Panc1 (cell line): ENCODE results near the gene CDH13.

Source experiments
- CTCF ChIP-seq: fragments of 450-650 bp; IDR thresholded peaks from 2 replicates; pipeline ENCODE4 v1.5.1; 2017; ENCODE audit warnings: mild to moderate bottlenecking
- POLR2AphosphoS5 ChIP-seq: IDR thresholded peaks from 2 replicates; pipeline ENCODE4 v1.6.1; 2012; ENCODE audit warnings: mild to moderate bottlenecking, low read depth, low read length, moderate library complexity
- REST ChIP-seq, 2 experiments: IDR thresholded peaks; 2 replicates each; pipeline ENCODE4 v1.6.1; 2011 to 2012; ENCODE audit warnings: low read depth in 2 of 2, control low read depth in 1 of 2, low read length in 1 of 2, mild to moderate bottlenecking in 1 of 2, moderate library complexity in 1 of 2; ENCODE audit not compliant: insufficient read depth in 1 of 2
- TCF7L2 ChIP-seq: IDR thresholded peaks from 2 replicates; pipeline ENCODE4 v1.6.1; 2011; ENCODE audit warnings: mild to moderate bottlenecking, low read depth, low read length, inconsistent platforms

- TF ChIP-seq CTCF (no peak), REST (IDR thresholded peaks at IDR 0.05; ENCODE audit: insufficient read depth in 1 of 2, low read depth in 2 of 2, low read length in 1 of 2) (no peak), POLR2AphosphoS5 (no peak), TCF7L2 (no peak)
These were observed 33.4 kb downstream of the CDH13 start for GRCh38 chr16:82660075-82660645.
